ENCODE results near the gene OR8G5.

Gene OR8G5

DNA sequence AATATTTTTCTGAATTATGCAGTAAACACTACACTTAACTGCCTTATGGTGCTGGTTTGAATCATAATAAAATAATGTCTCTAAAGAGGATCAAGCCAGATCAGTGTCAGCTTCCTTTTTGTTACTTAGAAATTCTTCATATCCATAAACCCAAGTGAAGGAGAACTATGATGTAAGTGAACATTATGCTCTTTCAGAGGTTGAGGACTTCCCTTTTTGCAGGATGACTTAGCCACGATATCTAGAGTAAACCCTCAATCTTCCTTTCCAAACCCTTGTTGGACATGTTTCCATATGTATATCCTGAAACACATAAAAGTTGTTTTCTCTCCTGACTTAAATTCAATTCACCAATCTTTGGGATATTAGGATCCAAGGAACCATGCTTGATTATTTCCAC lies 38.5 kb downstream of the OR8G5 start:
- no peak for DNase-seq (ENCODE audit: low spot score)

DNA sequence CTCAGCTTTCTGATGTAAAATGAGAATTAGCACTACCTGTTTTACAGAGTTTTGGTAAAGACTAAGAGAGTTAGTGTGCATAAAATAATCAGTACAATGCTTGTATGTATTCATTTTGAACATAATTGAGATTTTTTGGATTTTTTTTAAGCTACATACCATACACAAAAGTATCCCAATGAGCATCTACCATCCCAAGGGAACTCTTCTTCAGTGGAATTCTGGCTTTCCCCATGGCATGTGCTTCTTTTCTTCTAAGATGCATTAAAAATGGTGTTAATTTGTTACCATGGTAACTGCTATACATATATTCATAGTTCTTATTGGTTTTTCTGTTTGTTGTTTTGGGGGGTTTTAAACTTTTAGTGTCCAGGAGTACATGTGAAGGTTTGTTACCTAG lies 39.8 kb downstream of the OR8G5 start:
- DNase-seq (ENCODE audit: low spot score) = no peak

DNA sequence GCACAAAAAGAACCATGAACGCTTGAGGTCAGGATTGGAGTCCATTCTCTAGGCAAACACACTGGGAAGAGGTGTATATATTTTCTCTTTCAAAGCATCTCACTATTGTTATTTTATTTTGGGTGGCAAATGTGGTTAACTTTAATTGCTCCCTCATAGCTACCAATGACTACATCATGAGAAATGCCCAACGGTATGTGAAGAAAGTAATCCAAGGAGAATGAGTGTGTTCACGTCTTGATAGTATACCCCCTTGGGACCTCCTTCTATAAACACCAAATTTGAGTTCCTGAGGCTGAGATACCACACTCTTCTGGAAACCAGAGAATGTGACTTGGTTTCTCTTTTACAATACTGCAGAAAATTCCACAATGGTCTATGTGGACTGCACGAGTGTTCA lies 41.7 kb downstream of the OR8G5 start:
- DNase-seq (ENCODE audit: low spot score) = no peak

DNA sequence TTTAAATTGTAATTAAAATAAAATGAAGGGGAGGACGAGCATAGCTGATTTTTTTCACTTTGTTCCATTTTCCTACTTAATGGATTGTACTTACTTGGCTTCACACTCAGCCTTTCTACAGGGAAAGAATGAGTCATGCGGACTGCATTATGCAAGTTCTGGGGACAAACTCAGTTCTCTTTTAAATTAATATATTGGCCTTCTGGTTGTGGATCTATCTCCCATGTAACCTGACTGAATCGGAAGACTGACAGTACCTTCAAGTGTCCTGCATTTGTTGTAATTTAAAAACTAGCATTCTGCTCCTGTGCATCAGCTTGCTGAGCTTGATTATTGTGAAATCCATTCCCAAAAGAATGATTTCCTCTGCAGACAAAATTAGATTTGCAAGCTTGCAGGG lies 45.4 kb downstream of the OR8G5 start:
- DNase-seq (ENCODE audit: low spot score) = no peak

DNA sequence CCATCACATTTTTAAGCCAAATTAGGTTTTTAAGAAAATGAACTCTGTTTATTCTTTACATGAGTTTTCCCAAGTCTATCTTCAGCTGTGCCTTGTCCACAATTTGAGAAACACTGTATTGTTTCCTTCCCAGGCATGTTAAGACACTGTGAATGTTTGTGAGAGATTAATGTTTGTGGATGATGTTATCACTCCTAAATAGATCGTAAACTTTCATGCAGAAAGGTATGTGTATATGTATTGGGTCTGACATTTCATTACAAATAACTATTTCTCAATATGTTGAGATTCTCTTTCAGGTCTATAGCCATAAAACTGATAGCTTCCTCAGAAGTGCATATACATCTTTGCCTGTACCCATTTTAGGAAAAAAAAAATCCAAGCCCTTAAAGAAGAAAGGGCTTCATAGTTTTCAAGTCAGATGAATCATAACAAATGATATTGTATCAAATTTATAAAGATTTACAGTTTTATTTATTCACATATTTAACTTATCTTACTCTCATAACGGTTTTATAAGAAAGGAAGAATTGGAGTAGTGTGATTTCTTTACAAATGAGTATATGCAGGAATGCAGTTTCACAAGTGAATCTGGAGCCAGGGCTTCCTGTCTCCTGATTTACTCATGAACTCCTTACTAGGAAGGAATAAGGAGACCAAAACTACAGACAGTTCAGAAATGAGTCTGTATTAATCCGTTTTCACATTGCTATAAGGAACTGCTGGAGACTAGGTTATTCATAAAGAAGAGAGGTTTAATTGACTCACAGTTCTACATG lies 46.4 kb downstream of the OR8G5 start:
- no peak for DNase-seq (ENCODE audit: low spot score)

DNA sequence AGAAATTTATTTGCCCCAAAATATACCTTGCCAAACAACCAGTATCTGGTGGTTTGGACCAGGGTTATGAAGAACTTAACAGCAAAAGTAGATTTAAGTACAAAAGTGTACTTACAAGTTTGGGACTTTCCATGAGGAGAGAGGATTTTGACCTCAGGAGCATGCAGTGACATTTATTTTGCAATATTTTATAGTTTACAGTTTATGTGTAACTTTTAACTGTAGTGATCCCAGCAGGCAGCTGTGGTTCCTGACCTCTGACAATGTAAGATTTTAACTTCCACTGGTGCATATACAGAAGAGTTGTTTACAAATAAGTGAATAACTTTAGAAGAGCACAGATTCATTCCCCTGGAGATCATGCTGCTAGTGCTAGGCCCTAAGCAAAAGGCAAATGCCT lies 50.9 kb downstream of the OR8G5 start:
- no peak for DNase-seq (ENCODE audit: low spot score)

DNA sequence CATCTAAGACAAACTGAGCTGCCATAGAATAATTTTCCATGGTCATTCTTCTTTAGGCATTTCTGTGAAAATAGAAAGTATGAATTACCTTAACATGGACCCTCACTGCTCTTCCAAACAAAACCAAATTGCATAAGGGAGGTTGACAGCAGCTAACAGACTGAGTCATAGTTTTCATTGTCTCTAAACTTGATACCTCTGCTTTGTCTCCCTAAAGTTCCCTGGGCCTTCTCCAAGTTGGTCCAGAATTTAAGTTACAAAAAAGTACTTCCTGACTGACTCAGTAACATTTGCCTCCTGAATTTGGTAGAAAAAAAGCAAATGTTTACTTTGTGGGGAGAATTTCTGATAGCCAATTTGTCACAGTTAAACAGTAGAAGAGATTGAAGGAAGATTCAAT lies 54.5 kb downstream of the OR8G5 start:
- no peak for DNase-seq (ENCODE audit: low spot score)

DNA sequence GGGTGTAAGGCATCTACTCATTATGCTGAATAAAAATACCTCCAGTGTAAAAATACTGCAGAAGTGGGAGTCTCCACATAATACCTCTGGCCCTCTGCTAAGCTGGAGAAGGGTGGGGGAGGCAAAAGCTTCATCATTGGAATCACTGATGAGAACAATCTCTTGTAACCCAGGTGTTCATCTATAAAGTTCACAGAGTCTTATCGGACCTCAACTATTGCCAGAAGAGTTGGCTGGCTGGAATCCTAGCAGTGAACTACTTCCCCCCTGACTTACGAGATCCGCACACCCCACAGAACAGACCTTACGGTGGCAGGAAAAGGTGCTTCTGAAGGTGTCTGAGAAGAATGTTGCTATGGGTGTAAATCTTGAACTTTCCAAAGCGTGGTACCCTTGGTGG lies 55.1 kb downstream of the OR8G5 start:
- DNase-seq (ENCODE audit: low spot score) = no peak

DNA sequence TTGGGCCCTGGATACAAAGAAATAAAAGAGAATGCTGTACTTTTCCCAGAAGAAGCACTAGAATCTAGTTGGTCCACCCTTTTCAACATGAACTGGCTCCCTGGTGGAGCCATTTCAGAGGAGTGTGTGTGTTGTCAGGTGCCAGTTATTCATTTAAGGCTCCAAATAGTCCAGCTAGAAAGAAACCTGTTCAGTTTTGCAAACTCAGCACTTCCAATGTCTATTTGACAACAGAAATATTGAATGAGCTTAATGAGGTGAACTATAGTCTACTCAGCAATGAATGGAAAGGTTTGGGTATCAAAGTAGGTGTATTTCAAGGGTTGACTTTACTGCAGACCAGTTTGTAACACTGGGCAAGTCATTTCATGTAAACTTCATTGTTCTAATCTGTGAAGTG lies 55.5 kb downstream of the OR8G5 start:
- DNase-seq (ENCODE audit: low spot score) = no peak

DNA sequence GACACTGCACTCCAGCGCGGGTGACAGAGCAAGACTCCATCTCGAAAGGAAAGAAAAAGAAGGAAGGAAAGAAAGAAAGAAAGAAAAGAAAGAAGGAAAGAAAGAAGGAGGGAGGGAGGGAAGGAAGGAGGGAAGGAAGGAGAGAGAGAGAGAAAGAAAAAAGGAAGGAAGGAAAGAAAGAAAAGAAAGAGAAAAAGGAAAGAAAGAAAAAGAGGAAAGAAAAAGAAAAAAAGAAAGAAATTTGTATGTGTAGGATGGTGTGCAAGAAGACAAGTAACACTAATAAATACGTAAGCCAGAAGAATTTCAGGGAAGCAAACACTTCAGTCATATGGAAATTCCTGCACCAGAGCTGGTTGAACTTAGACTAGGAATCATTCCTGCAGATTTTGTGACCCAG lies 57.0 kb downstream of the OR8G5 start:
- no peak for DNase-seq (ENCODE audit: low spot score)

DNA sequence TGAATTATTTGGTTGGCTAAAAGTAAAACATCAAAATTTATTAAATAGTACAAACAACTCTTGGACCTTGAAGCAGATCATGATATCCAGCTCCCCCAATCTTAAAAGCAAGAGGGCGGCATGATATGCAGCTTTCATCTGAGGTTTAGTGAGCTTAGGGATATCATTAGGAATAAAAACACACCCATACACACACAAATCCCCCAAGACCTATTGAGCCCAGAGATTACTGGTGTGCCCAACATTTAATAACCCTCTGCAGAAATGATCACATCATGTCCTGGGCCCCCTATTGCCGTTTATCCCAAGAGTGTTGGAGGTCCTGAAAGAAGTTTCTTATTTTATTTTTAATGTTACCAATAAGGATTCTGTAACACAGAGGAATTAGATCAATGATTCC lies 57.7 kb downstream of the OR8G5 start, which contains the start of gene OR8D1:
TSS of gene OR8D1 (minus strand) at position 101 of the 400 bp plus-strand sequence. CDS start 3,183 bp downstream, outside the sequence.
- DNase-seq (ENCODE audit: low spot score) = no peak

DNA sequence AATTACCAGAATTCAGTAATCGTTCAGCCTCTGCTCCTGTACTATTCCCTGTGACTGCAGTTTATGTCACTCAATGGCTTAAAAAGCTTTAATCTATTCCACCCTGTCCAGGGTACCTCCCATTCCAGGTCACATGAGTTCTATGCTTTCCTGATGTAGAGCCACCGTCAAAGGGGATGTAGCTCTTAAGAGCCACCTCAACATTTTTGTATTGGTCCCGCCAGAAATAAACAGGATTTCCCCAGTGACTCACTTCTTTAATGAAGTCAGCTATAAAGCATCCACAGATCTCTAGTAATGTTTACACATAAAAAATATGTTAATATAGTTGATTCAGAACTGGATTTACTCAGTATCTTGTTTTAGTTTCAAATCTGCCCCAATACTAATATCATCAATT lies 58.9 kb downstream of the OR8G5 start:
- no peak for DNase-seq (ENCODE audit: low spot score)

Measured in hematopoietic multipotent progenitor cell treated with erythropoietin and hydrocortisone succinate and interleukin-3 and kit ligand, for 17 days (in vitro differentiated cells).